HFFc6 (cell line): ENCODE measurements around the gene ZNF385C. TPM values are rescaled to one million over a fixed set of nuclear protein-coding genes. Genes with fewer than 3 reads are reported as not detected.

Experiments
- DNase-seq: peaks from one replicate; pipeline ENCODE4 v3.0.0-alpha.2; 2018
- H3K27ac Mint-ChIP-seq: 2 replicates; pipeline ENCODE4 v1.8.0; 2020; ENCODE audit warnings: mild to moderate bottlenecking, mixed read lengths
- H3K27me3 Mint-ChIP-seq: 2 replicates; pipeline ENCODE4 v1.8.0; 2021; ENCODE audit warnings: mild to moderate bottlenecking, moderate library complexity, mixed read lengths; ENCODE audit not compliant: insufficient read depth
- H3K36me3 Mint-ChIP-seq: 2 replicates; pipeline ENCODE4 v1.8.0; 2021; ENCODE audit warnings: low read depth, mixed read lengths
- H3K4me1 Mint-ChIP-seq: 2 replicates; pipeline ENCODE4 v1.8.0; 2020; ENCODE audit warnings: low read depth, mixed read lengths
- H3K4me3 Mint-ChIP-seq: 2 replicates; pipeline ENCODE4 v1.8.0; 2020; ENCODE audit warnings: mild to moderate bottlenecking, moderate library complexity, mixed read lengths
- H3K9me3 Mint-ChIP-seq: 2 replicates; pipeline ENCODE4 v1.8.0; 2020; ENCODE audit warnings: mild to moderate bottlenecking, mixed read lengths
- total RNA-seq, 6 experiments: library from RNA; stranded (reverse); fragmentation: NEBNext Ultra II Directional; extraction: Animal tissue kit (Norgen Biotek cat#: 25700); gene quantifications; 2 replicates in 1 of 6; 3 replicates in 5 of 6; pipeline ENCODE4 v1.2.3, GENCODE V29; 2021
- TF ChIP-seq, protein P1 (sequence below): fragments of 200-600 bp; sonication (generic); IDR thresholded peaks from 2 replicates; pipeline ENCODE4 v1.5.0; 2021; ENCODE audit warnings: antibody characterized with exemption, mild to moderate bottlenecking

The ZNF385C gene
- total RNA-seq, 6 experiments from 2014 or later: not detected

DNA sequence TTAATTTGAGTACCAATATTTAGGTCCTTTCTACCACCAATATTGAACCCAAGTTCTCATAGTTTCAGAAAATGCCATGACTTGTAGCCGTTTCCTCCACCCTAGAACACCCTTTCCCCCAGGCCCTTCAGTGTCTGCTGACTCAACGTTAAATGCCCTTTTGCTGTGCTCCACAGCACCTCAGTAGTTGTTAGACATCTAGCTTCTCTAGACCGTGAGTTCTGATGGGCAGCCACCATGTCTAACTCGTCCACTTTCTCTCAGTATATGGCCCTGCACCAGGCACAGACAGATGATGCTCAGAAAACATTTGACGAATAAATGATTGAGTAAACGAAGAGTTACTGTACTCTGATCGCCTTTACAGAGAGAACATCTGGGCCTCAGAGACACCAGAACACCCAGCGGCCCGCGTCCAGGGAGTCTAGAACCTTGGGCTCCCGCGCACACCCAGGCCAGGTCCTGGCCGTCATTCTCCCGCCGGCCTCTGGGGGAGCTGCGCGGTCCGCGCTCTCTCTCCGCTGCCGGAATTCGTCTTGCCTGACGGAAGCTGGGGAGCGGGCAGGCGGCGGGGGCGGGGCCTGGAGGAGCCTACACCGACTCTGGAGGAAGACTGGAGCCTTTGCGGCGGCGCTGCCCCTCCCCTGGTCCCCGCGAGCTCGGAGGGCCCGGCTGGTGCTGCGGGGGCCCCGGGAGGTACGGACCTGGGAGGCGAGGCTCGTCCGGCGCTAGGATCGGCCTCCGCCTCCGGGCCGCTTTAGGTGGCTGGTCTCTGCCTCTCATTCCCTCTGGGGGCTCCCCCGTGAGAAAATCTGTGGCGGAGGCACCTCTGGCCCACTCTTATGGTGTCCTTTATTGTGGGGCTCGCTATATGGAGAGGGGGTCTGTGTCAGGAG lies 78.5 kb downstream of the ZNF385C start, which contains the start of gene NKIRAS2:
NKIRAS2 (plus strand) TSS at position 582 of the 896 bp plus-strand sequence. CDS start 1,488 bp downstream, outside the sequence.
- Mint-ChIP-seq H3K9me3 (no peaks in the 10 kb centered on the region), H3K4me1 (peaks cover 57% of the 10 kb centered on the region), H3K27ac (peak within 1 kb of the TSS; percentile 77), H3K27me3 (no peaks in the 10 kb centered on the region; the same call in 1 of the 2 replicates), H3K36me3 (peaks cover 38% of the 10 kb centered on the region), H3K4me3 (peak within 1 kb of the TSS; percentile 97)
- TF ChIP-seq, protein P1, sequence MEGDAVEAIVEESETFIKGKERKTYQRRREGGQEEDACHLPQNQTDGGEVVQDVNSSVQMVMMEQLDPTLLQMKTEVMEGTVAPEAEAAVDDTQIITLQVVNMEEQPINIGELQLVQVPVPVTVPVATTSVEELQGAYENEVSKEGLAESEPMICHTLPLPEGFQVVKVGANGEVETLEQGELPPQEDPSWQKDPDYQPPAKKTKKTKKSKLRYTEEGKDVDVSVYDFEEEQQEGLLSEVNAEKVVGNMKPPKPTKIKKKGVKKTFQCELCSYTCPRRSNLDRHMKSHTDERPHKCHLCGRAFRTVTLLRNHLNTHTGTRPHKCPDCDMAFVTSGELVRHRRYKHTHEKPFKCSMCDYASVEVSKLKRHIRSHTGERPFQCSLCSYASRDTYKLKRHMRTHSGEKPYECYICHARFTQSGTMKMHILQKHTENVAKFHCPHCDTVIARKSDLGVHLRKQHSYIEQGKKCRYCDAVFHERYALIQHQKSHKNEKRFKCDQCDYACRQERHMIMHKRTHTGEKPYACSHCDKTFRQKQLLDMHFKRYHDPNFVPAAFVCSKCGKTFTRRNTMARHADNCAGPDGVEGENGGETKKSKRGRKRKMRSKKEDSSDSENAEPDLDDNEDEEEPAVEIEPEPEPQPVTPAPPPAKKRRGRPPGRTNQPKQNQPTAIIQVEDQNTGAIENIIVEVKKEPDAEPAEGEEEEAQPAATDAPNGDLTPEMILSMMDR: peak; percentile 92
- DNase-seq: peak; percentile 90

DNA sequence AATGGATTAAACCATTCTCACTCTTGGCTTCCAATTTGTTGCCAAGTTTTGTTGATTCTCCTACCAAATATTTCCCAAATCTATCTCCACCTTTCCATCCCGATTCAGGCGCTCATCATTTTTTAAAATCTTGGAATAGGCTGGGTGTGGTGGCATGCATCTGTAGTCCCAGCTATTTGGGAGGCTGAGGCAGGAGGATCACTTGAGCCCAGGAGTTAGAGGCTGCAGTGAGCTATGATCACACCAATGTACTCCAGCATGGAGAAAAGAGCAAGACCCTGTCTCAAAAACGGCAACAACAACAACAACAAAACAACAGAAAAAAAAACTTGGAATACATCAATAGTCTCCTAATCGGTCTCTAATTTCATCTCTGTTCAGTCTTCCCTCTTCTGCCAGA lies 79.3 kb downstream of the ZNF385C start:
- Mint-ChIP-seq H3K4me1 (peaks cover 50% of the 10 kb centered on the region), H3K27ac (peak overlapping the region; percentile 26), H3K9me3 (no peaks in the 10 kb centered on the region), H3K4me3 (peak overlapping the region; percentile 97), H3K27me3 (no peaks in the 10 kb centered on the region; the same call in 1 of the 2 replicates), H3K36me3 (peaks cover 33% of the 10 kb centered on the region)
- TF ChIP-seq, protein P1: no peak
- DNase-seq: no peak

DNA sequence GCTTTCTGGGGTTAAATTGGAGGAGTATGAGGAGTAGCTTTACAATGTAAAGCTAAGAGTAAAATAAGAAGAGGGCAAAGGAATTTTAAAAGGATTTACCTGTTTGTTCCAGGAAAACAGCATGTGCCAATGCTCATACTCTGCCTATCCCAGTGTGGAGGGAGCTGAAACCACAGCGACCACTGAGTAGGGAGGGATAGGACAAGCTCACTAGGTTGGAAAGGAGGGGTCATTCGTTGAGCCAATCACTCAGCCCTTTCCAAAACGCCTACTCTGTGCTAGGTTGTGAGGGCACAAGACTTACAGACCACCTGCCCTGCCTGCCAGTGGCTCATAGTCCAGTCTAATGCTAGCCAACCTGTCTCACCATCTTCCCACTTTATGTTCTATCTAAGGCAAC lies 79.9 kb downstream of the ZNF385C start:
- no peak for DNase-seq
- Mint-ChIP-seq H3K36me3 (peaks cover 34% of the 10 kb centered on the region), H3K9me3 (no peaks in the 10 kb centered on the region), H3K27ac (peak overlapping the region; percentile 97), H3K4me1 (peaks cover 48% of the 10 kb centered on the region), H3K27me3 (no peaks in the 10 kb centered on the region), H3K4me3 (peak overlapping the region; percentile 97)
- TF ChIP-seq, protein P1: no peak

DNA sequence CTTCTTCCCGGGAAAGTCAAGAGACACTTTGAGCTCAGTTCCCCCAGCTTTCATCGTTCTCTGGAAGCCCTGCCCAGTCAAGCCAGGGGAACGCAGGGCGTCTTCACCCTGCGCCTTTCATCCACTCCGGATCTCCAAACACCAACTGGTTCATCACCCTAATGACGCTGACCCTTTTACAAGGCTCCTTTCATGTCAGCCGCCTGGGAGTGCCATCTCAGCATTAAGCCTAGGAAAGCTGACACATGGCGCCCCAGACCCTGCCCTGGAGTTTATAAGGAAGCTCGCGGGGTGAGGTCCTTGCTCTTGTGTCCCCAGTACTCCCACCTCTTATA lies 80.4 kb downstream of the ZNF385C start:
- TF ChIP-seq, protein P1: no peak
- H3K27me3 Mint-ChIP-seq: no peaks in the 10 kb centered on the region
- H3K4me3 Mint-ChIP-seq: peak overlapping the region; percentile 97
- DNase-seq: no peak
- peaks cover 53% of the 10 kb centered on the region for H3K4me1 Mint-ChIP-seq
- no peaks in the 10 kb centered on the region for H3K9me3 Mint-ChIP-seq
- peaks cover 37% of the 10 kb centered on the region for H3K36me3 Mint-ChIP-seq
- H3K27ac Mint-ChIP-seq: peak overlapping the region; percentile 97

DNA sequence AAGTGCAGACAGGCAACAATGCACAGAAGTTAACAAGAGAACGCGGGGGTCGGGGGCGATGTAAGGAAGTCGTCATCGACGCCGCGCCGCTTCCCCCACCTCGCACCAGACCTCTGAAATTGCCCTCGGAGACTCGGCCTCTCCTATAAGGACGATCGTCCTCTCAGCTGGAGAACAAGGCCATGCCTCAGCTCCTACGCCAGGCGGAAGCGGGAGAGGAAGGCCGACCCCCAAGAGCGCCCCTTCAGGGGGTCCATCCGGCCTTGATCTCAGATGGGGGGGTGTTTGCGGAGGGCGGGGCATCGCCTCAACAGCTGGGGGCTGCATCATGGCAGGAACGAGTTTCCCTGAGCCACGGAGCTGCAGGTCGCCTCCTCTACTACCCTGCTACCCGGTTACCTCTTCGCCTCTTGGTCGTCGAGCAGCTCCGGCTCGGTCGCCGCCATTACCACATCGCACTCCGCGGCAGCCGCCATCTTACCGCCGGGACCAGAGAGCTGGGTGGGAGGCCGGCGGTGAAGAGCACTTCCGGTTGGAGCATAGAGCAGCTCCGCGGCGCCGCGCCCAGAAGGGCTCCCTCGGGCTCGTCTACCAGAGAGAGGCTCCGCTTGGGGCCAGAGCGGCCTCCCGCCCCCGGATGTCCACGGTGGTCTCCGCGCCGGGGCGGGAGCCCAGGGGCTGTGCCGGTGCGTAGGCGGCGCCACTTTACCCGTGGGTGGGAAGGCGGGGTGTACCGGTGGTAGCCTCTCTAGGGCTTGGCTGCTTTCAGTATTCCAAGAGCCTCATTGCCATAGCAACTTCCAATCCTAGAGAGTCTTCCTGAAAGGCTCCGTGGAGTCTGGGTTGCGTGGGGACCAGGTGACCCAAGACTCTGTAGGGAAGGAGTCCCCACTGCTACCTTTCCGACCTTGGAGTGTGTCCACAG lies 81.1 kb downstream of the ZNF385C start, which contains the start of gene DNAJC7:
DNAJC7 (minus strand) TSS at position 499 of the 925 bp plus-strand sequence; CDS start at position 476, 23 bp downstream.
- DNase-seq: peak; percentile 84
- H3K36me3 Mint-ChIP-seq: peaks cover 37% of the 10 kb centered on the region
- H3K4me3 Mint-ChIP-seq: peak within 1 kb of the TSS; percentile 97
- peaks cover 58% of the 10 kb centered on the region for H3K4me1 Mint-ChIP-seq
- TF ChIP-seq, protein P1: 0 out of 2 replicates have a peak, but pooled peaks have one; percentile 3
- peak within 1 kb of the TSS; percentile 97 for H3K27ac Mint-ChIP-seq
- H3K27me3 Mint-ChIP-seq: no peaks in the 10 kb centered on the region
- no peaks in the 10 kb centered on the region for H3K9me3 Mint-ChIP-seq
